OCI-M2 (cell line): Measurements from ENCODE around the gene ADAMTS5.

Experiments
- DNase-seq: peaks from one replicate; lab custom pipeline; 2025; ENCODE audit not compliant: unreplicated experiment; lab: John Stamatoyannopoulos, UW

Gene ADAMTS5

DNA sequence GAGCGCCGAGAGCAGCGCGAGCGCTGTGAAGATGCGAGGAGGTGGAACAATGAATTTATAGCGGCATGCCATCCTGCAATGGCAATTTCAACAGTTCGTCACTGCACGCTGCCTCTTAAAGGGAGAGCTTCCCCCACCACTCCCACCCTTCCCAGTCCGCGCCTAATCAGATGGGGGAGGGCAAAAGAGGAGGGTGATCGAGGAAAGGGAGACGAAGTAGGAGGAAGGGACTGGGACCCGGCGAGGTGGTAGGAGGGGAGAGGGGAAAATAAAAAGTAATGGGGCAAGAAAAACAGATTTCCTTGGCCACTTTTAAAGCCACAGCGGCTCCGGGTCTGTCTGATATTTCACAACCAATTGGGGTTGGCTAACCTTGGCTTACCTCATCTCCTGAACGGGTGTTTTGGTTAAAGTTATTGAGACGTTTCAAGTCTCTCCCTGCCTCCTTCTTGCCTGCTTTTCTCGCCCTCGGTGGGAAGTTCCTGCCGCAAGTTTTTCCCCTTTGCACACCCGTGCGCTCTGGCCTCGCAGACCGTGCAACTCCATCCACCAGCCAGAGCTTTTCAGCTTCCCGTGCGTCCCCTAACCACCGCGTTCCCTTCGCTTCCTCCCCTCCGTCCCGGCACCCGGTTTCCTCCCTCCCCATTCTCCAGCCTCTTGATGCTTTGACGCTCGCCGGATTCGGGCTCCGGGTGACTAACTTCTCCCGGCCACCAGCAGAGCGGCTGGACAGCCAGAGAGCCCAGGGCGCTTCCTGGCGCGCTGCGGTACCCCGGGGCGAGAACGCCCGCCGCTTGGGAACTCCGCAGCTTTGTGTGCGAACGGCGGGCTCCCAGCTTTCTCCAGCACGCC, at the start of gene ADAMTS5:
ADAMTS5 (minus strand) TSS at position 27 of the 852 bp plus-strand sequence. CDS start 697 bp downstream, outside the sequence.
- no peak for DNase-seq

DNA sequence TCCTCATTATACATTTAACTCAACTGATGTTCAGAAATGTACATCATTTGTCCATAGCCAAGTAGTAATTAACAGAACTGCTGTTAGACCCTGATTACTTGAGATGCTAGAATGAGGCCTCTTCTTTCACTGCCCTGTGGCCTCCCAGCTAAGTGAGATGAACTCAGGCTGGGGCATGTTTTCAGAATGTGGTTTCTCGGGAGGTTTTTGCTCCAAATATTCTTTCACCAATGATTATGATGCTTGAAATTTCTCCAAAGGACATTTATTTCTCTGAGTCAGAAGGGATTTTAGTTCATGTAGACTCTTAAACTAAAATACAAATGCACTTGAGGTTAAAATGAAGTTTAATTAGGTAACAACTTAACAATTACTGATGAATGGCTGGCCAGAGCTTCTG, 34.6 kb upstream of the ADAMTS5 start:
- DNase-seq = no peak

DNA sequence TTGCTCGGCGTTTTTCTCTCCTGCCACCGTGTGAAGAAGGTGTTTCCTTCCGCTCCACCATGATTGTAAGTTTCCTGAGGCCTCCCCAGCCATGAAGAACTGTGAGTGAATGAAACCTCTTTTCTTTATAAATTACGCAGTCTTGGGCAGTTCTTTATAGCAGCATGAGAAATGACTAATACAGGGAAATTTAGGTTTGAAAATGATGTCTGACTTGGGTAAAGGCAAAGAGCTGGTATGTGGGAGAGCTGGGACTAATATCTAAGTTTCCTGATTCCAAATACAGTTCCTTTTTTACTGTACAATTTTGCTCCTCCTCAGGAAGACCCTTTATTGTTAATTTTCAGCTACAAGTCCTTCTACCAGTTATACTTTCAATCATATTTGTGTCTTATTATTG, 16.7 kb upstream of the ADAMTS5 start:
- DNase-seq = no peak

DNA sequence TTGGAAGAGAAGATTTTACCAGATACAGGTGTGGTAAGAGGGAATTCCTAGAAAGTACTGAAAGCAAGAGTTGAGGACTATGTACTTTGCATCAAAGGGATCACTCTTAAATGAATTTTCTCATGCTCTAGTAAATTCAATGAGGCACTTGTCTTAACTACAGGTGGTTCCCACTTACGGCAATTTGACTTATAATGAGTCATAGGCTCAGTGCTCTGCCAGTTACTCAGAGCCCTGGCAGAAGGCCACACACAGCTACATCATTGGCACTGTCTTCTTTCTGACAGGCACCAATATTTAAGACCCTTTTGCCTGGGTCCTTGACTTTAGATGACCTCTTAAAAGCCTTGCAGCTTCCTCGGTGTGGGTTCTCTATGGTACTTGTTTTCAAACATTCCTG, 15.9 kb upstream of the ADAMTS5 start:
- no peak for DNase-seq

DNA sequence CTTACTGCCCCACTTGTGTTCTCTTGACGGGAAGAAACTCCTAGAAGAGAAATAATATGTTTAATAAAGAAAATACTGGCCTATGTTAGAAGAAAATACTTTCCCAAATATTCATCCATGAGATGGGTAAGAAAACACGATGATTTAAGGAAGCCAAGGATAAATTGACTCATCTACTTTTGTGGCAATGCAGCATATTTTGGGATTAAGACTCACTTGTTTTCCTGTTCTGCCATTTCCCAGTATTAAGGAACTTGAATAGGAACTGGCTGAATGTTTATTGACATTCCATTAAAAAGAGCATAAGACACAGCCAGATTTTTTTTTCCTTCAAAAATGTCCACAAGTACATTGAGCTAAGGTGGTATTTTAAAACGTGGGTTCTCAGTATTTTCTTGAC, 10.9 kb upstream of the ADAMTS5 start:
- DNase-seq = no peak

DNA sequence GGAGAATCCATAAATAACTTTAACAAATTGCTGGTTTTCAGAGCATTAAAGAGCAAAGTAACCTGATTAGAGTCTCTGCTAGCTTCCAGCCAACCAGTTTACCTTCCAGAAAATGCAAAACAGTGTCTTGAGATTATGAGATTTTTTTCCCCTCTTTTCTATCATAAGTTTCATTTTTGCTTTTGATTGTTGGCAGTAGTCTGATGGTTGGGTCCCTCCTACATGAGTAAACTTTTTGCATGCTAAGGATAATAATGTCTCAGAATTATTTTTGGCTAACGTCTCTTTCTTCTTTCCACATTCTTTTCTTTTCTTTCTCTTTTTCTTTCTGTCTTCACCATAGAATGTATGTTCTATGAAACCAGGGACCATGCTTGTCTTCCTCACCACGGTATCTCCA, 6.3 kb upstream of the ADAMTS5 start:
- DNase-seq = no peak

DNA sequence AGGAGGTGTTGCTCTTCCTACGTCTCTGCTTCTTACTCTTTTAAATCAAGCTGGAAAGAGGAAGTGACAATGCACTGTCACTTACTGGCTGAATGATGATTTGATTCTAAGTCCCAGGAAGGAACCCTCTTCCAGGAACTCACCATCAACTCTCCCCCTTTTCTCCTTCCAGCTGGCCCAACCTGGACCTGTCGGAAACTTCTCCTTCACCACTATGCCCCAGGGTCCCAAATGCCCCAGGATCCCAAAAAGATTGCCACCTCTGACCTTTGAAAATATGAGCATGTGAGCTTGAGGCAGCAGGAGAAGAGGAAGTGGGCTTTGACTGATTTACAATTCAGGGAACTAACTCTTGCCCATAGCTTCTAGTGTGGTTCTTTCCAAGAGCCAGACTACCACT, 5.3 kb upstream of the ADAMTS5 start:
- DNase-seq = no peak

DNA sequence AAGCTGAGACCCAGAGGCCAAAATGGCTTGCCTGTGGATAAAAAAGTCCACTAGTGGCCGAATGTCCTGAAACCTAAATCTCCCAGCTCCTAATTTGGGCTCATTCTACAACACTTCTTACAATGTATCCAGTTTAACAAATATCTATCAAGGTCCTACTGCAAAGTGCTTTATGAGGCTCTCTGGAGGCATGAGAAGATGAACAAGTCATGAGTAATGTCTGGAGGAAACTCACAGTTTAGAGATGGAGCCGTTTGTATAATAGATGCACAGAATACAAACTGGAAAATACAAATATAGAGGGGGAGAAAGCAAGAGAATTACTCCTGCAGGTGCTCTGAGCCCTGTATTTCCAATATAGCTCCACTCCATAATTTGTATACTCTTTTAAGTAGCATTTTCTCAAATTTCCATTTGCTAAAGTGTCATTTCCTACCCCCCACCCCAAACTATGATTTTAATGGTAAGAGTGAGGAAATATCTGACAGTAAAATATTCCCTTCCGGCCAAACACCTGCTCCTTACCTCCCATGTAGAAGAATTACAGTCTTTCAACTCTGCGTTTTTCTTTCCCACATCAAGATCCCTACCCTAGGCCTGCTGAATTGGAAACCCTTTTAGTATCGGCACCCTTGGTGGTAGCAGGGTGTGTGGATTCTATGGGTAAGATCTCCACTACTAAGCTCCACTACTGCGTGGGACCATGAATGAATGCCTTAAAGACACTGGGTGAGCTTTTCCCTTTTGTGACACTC, 3.3 kb upstream of the ADAMTS5 start:
- no peak for DNase-seq

DNA sequence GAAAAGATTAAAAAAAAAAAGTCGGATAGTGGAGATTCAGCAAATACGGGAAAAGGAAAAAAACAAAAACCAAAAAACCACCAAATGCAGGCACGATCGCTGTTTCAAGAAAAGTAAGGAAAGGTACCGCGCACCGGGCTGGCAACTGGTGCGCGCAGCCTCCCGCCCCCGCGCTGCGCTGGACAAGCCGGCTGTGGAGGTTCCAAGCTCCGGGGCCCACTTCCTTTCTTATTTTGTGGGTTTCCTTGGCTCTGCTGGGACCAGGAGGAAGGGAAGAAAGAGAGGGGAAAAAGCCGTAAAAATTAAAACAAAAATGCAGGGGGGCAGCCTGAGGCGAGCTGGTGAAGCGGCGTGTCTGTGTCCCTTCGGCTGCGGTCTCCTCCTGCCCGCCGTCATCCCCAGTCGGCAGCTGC, 233 bp downstream of the ADAMTS5 start:
- DNase-seq = no peak

DNA sequence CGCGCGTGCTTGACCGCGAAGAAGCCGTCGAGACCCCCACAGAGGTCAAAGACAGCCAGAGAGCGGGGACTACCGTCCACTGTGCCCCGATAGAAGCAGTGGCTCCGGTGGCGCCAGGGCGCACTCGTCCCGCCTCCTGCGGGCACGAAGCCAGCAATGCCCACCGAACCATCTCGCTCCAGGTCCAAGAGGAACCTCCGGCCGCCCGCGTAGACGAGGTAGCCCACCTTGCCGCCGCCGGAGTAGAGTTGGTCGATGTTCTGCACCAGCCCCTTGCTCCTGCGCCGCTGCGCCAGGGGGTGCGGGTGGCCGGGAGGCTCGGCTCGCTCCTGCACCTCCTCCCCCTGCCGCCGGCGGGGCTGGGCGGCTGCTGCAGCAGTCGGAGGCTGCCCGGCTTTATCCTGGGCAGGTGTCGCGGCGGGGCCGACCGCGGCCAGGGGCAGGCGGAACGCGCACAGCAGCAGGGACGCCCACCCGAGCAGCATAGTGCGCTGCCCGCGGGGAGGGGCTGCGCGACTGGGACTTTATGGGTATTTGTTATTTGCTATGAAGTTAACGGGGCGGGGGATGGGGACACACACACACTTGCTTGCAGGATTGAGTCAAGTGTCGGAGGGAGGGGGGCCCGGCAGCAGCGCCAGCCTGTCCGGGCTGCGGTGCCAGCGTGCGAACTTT, 844 bp downstream of the ADAMTS5 start:
- no peak for DNase-seq

DNA sequence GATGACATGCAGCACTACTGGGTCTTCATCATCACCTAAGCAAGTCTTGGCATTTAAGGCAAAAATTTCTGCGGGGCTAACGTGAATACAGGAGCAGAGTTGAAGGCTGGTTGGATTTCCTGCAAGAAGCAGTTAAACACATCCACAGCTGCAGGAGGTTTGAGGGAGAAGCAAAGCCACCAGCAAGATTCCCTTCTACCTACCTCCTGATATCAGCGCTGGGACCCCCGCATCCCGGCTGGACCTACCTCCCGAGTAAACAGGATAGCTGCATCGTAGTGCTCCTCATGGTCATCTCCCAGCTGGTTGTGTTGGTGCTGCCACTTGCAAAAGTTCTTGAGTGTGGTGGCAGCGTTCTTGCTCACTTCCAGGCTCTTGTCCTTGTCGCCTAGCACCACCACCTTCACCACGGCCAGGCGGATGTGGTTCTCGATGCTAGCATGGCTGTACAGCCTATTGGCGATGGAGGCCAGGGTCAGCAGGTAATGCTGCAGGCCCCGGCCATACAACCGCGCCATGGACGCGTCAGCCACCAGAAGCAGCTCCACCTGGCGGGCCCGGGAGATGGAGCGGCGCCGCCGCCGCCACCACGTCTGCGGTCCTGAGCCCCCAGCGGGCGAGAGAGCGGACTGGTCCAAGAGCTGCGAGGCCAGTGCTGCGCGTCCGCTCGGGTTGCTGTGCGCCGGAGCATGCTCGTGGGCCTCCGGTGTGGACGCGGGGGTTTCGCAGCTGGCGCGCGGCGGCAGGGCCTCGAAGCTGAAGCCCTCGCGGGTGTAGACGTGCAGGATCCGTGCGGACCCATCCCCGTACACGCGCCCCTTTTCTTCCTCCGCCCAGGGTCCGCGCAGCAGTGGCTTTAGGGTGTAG, 1.6 kb downstream of the ADAMTS5 start:
- no peak for DNase-seq

DNA sequence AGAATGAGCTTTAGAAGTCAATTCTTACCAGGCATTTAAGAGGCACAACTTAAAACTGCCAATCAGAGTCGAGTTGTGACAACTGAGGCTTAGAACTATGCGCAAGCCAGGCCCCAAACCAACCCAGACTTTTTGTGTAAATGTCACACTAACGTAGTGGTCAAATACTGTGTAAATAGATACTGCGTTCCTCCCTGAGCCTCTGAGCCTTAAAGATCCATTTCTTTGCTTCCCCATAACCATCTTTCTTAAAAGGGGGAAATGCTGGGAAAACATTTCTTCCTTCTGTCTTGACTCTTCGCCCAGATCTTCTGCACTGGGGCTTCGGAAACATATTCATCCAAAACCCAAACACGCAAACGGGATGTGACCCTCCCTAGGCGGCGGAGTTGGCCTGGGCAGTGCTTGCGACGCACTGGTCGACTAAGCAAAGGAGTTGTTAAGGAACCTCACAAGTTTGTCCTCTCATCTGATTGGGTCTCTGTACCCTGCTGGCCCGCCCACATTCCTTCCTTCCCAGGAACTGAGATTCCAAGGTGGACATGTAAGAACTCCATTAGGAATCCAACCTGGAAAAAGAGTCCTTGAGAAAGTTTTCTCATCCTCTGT, 2.6 kb downstream of the ADAMTS5 start:
- no peak for DNase-seq

DNA sequence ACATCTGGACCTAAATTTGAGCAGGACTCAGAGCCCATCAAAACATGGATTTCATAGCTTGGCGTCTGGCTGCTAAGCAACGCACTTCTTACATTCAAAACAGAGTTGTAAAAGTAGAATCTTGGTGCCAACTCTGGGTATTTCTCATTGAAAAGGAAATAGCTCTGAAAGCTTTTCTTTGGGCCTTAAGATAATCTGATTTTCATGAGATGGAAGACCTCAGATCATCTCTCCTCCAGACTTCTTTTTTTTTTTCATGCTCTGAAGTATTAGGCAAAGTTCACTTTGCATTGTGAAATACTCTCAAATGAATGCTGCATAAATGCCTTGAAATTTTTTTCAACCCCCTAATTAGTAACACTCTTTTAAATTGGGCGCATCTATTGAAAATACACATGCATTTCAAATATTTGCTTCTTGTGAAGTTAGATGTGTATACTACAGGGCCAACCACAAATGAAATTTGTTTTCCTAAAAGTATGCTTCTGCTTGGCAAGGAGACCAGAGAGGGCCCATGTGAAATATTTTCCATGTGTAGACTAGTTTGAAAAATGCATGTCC, 4.2 kb downstream of the ADAMTS5 start:
- no peak for DNase-seq

DNA sequence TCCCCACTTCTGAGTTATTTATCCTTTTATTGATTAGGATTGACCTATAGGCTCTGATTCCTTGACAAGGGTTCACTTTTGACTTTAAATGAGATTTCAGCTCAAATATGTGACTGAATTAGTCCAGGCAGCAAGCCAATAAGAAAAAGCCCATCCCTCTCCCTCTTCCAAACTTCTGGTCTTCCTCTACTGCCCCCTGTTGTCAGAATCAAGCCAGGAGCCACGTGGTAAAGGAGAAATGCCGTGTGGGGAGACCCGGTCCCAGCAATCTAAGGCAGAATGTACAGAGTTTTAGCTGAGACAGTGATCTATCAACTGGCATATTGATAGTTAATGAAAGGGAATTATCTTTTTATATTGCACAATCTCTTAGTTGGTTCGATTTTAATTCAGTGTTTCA, 5.2 kb downstream of the ADAMTS5 start:
- no peak for DNase-seq

DNA sequence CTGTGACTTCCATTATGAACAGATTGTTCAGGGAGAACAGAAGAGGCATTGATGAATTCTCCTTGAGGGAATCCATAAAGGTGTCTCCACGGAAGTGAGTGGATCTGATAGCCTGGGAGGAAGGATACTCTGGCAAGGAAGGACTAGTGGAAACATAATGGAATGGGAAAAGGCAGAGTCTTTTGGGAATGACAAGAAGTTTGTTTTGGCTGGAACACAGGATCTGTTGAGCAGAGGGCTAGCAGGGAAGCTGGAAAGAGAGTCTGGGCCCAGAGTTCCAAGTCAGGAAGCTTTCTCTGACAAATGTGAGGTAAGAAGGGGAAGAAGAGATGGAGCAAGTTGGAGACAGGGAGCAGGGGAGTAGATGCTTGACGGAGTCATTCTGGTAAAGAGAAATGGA, 8.1 kb downstream of the ADAMTS5 start:
- no peak for DNase-seq

DNA sequence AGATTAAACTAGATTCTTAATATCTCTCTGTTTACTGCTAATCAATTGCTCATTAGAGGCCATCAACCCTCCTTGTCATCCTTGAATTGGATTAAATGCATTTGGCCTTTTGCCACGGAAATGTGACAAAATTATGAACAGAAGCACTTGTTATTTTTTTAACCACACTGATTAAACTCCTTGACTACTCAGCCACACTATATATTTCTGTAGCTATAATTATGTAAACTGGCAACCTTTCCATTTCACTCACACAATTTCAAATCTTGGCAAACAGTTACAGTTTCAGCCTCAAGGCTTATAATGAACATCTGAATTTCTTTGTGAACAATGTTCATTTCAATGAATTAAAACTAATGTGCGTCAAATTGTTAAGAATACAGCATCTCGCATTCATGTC, 10.1 kb downstream of the ADAMTS5 start:
- DNase-seq = no peak

DNA sequence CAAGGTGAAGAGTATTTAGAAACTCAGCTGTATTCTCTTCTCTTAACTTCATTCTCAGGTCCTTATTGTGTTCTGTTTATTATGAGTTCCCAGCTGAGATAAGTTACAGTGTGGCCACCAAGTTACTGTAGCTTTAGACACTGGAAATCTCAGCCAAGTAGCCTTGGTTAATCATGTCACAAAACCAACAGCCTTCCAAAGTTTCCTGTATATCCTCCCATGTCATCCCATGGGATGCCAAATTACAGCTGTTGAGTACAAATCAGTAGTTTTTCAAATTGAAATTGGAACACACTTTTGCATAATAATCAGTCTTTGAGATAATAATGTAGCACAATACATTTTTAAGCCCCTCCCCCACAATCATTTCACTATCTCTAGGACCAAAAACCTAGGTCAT, 10.7 kb downstream of the ADAMTS5 start:
- no peak for DNase-seq

DNA sequence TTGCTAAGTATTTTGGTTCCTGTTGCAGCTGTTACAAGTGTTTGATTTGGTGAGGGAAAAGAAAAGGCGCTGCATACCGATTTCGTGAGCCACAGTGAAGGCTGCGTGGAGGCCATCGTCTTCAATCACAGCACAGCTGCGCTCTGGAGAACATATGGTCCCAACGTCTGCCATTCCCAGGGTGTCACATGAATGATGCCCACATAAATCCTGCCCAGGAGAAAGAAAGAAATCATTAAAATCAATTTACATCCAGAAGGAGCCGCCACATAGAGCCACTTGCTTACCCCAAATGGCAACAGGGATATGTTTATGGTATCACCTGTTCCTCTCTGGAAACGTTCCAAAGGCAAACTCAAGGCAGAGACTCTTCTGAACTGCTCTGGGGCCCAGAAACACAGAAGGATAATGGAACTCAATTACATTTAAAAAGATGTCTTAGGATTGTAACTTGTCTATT, 12.2 kb downstream of the ADAMTS5 start:
- no peak for DNase-seq

DNA sequence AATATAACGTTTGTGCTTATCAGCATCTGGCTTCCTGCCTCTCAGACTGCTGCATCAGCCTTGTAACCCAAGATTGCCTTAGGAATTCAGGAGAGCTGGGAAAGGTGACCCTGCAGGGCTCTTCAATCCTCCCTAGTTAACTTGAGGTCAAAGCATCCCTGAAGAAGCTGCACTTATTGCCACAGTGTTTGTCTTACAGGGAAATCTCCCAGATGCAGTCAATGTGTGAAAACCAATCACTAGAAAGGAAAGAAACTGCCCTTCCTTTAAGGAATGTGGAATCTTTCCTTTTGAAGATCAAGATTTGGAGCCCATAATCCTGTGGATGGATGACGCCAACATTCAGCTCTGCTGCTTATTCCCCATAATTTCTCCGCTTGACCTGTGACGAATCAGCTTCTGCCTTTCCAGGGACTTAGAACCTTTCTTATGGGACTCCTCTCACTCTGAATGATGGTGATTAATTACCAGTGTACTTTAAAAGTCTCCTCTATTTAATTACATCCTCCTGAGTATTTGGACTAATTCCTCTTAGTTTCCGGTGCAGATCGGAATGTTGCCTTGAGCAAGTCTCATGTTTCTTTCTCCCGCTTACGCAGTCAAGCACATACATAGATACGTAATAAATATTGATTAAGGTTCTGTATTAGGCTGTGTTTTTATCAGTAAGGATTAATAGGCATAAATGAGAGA, 14.4 kb downstream of the ADAMTS5 start:
- no peak for DNase-seq
